ENCODE measurements around the gene GNPTAB.

- TF ChIP-seq CTCF (conservative IDR thresholded peaks at IDR 0.05 in 1 of 2, IDR thresholded peaks at IDR 0.05 in 1 of 2; ENCODE audit: extremely low read depth in 1 of 2, insufficient read depth in 1 of 2, low read depth in 1 of 2, low read length in 2 of 2) (no peak), EZH2 (IDR thresholded peaks at IDR 0.05; ENCODE audit: borderline replicate concordance, low read length) (no peak)
These were observed 134.2 kb downstream of the GNPTAB start for GRCh38 chr12:101696251-101697196.

Data from mammary epithelial cell (primary cell).